Neutrophil (primary cell): ENCODE measurements around the gene CRIP1.

Source experiments
- H3K27ac ChIP-seq: fragments of 200-600 bp; sonication (generic); 2 replicates; pipeline ENCODE4 v1.5.1; 2016; ENCODE audit warnings: mild to moderate bottlenecking, moderate library complexity
- H3K27me3 ChIP-seq: fragments of 200-600 bp; sonication (generic); 2 replicates; pipeline ENCODE4 v1.6.0; 2016; ENCODE audit warnings: mild to moderate bottlenecking
- H3K36me3 ChIP-seq: fragments of 200-600 bp; sonication (generic); 2 replicates; pipeline ENCODE4 v1.5.1; 2017
- H3K4me1 ChIP-seq, 2 experiments: fragments of 200-600 bp in 1 of 2; sonication (generic) in 1 of 2; 1 replicate in 1 of 2; 2 replicates in 1 of 2; pipeline versions ENCODE4 v1.5.1 to v1.6.1; 2013 to 2016; ENCODE audit warnings: low read depth in 1 of 2, low read length in 1 of 2, mild to moderate bottlenecking in 1 of 2, moderate library complexity in 1 of 2; ENCODE audit not compliant: control insufficient read depth in 1 of 2, insufficient read depth in 1 of 2
- H3K4me3 ChIP-seq, 2 experiments: fragments of 200-600 bp in 1 of 2; sonication (generic) in 1 of 2; 1 replicate in 1 of 2; 2 replicates in 1 of 2; pipeline ENCODE4 v1.5.1; 2013 to 2016; ENCODE audit warnings: low read depth in 1 of 2, low read length in 1 of 2, mild to moderate bottlenecking in 1 of 2, moderate library complexity in 1 of 2
- H3K9me3 ChIP-seq: fragments of 200-600 bp; sonication (generic); 2 replicates; pipeline ENCODE4 v1.5.1; 2016
- CTCF ChIP-seq: fragments of 200-600 bp; sonication (generic); IDR thresholded peaks from 2 replicates; pipeline ENCODE4 v1.5.1; 2016; ENCODE audit warnings: antibody characterized with exemption

The CRIP1 gene

DNA sequence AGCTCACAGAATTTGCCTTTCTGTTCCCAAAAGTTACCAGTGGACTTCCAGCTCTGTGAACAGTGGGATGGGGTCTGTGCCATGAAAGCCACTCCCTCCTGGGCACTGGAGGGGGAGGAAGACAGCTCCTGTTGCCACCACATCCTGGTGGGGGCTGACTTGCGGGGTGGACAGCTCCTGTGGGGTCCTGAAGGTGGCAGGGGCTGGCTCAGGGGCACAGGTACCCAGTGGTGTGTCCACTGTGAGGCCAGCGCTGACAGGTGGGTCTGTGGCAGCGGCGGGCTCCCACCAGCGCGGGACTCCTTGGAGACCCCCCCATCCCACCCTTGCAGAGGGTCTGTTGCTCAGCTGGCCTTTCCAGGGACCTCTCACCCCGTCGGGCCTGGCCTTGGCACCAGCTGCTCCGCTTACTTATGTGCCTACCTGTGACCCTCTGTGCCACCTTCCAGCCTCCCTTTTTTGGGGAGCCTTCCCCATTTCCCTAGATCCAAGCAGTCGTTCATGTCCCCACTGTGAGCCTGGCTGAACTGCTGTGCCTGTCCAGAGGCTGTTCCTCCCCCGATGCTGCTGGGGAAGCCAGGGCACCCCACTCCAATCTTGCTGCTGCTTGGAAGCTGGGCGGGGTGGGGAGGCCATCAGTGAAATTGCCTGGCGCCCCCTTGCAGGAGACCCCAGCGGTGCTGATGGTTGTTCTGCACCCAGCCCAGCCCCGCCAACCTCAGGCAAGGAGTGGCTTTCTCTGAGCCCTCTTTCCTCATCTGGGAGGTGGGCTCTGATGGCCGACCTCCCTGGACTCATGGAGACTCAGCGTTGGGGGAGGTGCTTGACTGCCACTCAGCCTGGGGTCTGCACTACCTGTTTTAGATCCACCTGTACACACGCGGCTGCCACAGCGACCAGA is 6.5 kb downstream of the CRIP1 start:
- Histone ChIP-seq H3K27ac (no peak overlapping the region), H3K4me1 (peaks cover 20 to 27% of the 10 kb centered on the region in 2 experiments), H3K27me3 (peaks cover 8% of the 10 kb centered on the region), H3K4me3 (no peak overlapping the region), H3K36me3 (peaks cover 8% of the 10 kb centered on the region), H3K9me3 (no peaks in the 10 kb centered on the region)
- no peak for TF ChIP-seq CTCF

DNA sequence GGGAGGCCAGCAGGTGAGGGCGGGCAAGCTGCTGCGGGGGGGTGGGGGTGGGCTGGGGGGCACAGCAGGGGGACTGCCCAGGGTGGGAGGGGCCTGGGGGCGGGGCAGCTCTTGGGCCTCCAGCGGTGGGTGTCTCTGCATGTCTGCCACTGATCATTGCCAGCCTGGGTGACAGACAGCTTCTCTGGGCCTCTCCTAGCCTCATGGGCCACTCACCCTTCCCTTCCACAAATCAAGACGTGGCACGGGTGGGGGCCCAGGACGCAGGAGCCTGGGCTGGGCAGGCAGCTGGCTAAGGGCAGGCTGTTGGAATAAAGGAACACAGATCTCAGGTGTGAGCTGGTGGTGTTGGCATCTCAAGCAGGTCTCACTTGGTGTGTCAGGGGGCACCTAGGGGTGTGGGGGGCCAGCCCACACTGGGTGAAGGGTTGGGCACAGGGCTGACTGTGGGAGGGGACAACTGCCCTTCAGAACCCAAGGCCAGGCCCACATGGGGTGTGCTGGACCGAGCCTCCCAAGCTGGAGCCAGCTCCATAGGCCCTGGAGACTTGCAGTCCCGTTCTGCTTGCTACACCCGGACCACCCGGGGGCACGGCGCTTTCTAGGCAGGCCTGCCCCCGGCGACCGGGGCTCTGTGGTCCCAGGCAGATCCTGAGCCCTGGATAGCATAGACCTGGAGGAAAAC is 7.4 kb downstream of the CRIP1 start:
- no peaks in the 10 kb centered on the region for H3K9me3 ChIP-seq
- no peak for TF ChIP-seq CTCF
- no peak overlapping the region for H3K27ac ChIP-seq
- H3K4me1 ChIP-seq = peaks cover 19 to 20% of the 10 kb centered on the region in 2 experiments
- H3K36me3 ChIP-seq = peaks cover 16% of the 10 kb centered on the region
- H3K27me3 ChIP-seq = no peaks in the 10 kb centered on the region
- no peak overlapping the region for H3K4me3 ChIP-seq

- Histone ChIP-seq H3K9me3 (no peaks in the 10 kb centered on the region), H3K4me3 (no peak overlapping the region), H3K36me3 (peaks cover 18% of the 10 kb centered on the region), H3K4me1 (peaks cover 14 to 15% of the 10 kb centered on the region in 2 experiments), H3K27me3 (no peaks in the 10 kb centered on the region), H3K27ac (no peak overlapping the region)
- no peak for TF ChIP-seq CTCF
Observed at GRCh38 chr14:105494606-105494929, 7.9 kb downstream of the CRIP1 start.

DNA sequence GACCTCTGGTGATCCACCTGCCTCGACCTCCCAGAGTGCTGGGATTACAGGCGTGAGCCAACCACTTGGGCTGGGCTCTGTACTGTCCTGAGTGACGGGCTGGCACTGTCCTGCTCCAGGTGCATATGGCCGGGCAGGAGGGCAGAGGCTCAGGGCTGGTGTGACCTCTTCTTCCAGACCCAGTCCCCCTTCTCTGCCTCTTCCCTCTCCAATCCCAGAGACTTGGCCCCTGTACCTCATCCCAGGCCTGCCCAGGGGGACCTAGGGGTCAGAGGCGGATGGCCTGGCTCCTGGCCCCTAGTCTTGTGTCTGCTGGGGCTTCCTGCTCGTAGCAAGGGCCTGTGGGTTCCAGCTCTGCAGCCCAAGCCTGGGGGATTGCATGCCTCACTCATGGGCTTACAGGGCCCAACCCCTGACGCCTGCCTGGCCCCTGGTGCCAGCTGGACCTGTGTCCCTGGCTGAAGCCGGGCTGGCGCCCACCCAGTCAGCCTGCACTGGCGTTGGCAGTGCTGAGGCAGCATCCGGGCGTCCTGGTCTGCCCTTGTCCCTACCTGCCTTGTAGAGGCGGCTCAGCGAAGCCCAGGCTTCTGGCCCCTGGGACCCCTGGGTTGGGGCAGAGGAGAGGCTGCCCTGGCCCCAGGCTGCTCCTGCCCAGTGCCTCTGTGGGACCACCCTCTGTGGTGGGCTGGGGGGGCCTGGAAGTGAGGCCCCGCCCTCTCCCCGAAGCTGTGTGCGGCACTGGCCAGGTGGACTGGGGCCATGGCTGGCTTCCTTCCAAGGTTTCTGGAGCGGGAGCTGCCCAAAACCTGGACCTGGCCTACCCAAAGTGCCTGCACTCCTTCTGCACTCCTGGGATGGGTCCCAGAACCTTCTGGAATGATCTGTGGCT is 8.7 kb downstream of the CRIP1 start:
- Histone ChIP-seq H3K27ac (no peak overlapping the region), H3K4me3 (no peak overlapping the region), H3K27me3 (no peaks in the 10 kb centered on the region), H3K4me1 (peaks cover 7 to 8% of the 10 kb centered on the region in 2 experiments), H3K9me3 (no peaks in the 10 kb centered on the region), H3K36me3 (peaks cover 18% of the 10 kb centered on the region)
- no peak for TF ChIP-seq CTCF

GRCh38 chr14:105495990-105496830 is 9.5 kb downstream of the CRIP1 start:
- TF ChIP-seq CTCF = no peak
- Histone ChIP-seq H3K36me3 (peaks cover 18% of the 10 kb centered on the region), H3K27ac (no peak overlapping the region), H3K9me3 (no peaks in the 10 kb centered on the region), H3K4me1 (peaks cover 5 to 8% of the 10 kb centered on the region in 2 experiments), H3K4me3 (no peak overlapping the region), H3K27me3 (no peaks in the 10 kb centered on the region)
